HG03575 (cell line): ENCODE results near the gene LAPTM5.
"Not testable (repeated sequence)": the region's sequence is repeated elsewhere in the genome, so short reads cannot be mapped to it uniquely, and the experiment has no call there.

Experiments used
- ATAC-seq: cut with Tn5 transposase; IDR thresholded peaks from one replicate; pipeline ENCODE4 v1.9.1; 2021; ENCODE audit not compliant: unreplicated experiment, insufficient number of reproducible peaks, low FRiP score; ENCODE audit errors: extremely low read depth

LAPTM5 gene, protein sequence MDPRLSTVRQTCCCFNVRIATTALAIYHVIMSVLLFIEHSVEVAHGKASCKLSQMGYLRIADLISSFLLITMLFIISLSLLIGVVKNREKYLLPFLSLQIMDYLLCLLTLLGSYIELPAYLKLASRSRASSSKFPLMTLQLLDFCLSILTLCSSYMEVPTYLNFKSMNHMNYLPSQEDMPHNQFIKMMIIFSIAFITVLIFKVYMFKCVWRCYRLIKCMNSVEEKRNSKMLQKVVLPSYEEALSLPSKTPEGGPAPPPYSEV

GRCh38 chr1:30757352-30758120 is at the start of gene LAPTM5:
Gene LAPTM5, minus strand, starts transcription at chr1:30757774. Its CDS starts 29 bp downstream, at chr1:30757745.
- no peak for ATAC-seq

- ATAC-seq: no peak
These were observed 49.1 kb upstream of the LAPTM5 start for GRCh38 chr1:30806381-30807317.

DNA sequence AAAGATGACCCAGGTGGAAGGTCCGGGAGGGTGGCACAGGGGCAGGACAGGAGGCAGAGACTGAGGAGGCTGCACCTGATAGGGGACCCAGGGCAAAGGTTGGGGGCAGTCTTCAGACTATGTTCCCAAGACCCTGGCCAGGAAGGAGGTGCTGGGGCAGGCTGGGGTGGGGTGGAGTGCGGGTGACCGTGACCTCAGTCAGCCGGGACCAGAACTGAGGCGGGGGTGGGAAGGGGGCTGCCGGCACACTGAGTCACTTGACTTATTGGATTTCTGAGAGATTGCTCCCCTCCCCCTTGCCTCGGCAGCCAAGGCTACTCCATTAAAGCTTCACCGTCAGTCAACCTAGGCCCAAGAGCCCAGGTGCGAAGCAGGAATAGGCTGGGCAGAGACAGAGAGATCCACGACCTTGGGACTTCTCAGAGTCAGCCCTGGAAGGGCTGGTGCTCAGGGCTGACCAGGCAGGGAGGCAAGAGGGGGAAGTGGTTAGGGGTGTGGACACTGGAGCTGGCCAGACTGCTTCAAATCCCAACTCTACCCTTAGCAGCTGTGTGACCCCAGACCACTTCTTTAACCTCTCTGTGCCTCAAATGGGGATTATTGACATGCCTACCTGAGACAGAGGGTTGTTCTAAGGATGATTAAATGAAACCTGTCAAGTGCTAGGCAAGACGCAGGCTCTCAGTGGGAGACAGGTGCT is 47.9 kb upstream of the LAPTM5 start:
- ATAC-seq: no peak

DNA sequence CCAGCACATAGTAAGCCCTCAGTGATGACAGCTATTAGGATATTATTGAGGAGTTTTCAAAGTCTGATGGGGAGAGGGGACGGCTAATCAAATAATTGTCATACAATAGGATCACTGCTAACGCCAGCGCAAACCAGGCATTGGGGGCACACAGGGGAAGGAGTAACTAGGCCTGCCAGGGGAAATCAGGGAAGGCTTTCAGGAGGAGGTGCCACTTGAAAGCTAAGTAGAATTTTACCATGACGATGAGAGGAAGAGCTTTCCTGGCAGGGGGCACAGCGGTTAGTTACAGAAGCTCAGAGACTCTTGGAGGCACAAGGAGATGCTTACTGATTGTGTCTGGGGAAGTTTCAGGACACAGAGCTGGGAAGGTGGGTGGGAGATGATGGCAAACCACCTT is 47.2 kb upstream of the LAPTM5 start:
- ATAC-seq: no peak

DNA sequence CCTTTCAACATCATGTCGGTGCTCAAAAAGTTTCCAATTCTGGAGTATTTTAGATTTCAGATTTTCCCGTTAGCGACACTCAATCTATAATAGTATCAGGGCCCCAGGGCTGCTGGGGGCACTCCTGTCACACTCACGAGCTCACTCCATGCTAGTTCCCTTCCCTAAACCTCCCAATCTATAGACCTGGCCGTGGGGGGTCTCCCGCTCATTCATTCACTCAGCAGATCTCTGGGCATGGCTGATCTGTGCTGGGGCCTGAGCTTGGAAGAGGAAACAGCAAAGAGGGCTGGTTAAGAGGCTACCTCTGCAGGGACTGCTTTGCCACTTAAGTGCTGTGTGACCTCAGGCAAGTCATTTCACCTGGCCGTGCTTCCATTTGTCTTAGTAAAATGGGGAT is 46.8 kb upstream of the LAPTM5 start:
- no peak for ATAC-seq

- no peak for ATAC-seq
These were observed 46.0 kb upstream of the LAPTM5 start for GRCh38 chr1:30803562-30803961.

DNA sequence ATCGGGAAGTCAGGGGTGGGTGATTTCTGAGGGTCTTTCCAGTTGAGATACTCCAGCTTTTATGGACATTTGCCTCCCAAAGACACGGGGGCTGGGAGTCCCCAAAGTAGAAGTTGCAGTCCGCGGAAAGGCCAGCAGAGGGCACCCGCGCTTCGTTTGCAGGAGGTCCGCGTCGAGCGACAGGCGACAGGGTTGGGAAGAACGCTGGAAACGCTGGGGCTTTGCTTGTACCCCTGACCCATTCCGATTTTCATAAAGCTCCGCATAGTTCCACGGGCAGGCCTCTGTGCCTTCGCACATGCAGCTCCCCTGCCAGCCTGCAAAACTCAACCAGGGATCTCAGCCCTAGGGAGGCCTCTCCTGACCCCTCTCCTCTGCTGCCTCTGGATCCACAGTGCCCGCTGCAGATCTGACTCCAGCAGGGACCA is 44.2 kb upstream of the LAPTM5 start:
- no peak for ATAC-seq

GRCh38 chr1:30799233-30799511 is 41.6 kb upstream of the LAPTM5 start:
- no peak for ATAC-seq

DNA sequence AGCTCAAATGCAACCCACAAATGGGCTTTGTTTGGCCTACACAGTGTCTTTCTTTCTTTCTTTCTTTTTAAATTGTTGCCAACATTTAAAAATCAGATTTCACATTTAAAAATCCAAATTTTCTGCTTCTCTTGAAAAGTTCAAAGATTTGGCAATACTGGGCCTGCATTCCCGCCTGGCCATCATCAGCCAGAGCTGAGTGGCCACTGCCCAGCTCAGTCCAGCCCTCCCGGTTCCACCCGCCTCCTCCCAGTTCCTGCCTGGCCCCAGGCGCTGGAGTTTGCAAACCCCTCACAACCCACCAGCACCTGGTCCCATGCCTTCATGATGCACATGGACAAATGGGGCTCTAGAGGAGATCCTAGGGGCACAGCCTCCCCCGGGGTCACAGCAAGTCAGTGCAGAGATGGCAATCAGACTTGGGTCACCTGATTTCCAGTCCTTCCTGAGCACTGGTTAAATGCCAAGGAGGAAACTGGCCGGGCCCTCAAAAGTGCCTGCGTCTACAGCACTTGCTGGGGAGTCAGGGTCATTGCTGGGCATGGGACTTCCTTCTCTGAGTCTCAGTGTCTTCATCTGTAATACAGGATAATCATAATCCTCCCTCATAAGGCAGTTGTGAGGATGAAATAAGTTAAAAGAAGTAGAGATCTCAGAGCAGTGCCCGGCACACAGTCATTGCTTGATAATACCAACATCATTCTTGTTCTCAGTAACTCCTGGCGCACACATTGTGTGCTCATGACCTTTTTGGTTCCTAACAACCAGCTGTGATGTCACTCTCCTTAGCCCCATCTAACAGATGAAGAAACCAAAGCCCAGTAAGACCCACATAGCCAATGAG is 41.0 kb upstream of the LAPTM5 start:
- ATAC-seq: no peak

DNA sequence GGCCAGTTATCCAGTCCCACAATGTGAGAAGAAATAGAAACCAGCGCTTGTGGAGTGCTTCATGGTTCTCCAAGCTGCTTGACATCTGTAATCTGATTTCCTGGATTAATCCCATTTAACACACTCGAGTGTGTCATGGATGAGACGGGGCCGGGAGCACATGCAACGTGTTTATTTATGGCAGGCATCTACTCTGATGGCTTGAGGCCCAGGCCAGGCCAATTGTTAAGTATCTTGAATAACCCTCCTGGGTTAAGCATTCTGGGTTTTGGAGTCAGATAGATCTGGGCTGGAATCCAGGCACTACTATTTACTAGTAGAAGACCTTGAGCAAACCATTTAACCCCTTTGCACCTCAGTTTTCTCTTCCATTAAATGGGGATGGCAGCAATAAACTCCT is 37.5 kb upstream of the LAPTM5 start:
- no peak for ATAC-seq

GRCh38 chr1:30794260-30794659 is 36.7 kb upstream of the LAPTM5 start:
- no peak for ATAC-seq

- no peak for ATAC-seq
These were observed 35.6 kb upstream of the LAPTM5 start for GRCh38 chr1:30793209-30793608.

DNA sequence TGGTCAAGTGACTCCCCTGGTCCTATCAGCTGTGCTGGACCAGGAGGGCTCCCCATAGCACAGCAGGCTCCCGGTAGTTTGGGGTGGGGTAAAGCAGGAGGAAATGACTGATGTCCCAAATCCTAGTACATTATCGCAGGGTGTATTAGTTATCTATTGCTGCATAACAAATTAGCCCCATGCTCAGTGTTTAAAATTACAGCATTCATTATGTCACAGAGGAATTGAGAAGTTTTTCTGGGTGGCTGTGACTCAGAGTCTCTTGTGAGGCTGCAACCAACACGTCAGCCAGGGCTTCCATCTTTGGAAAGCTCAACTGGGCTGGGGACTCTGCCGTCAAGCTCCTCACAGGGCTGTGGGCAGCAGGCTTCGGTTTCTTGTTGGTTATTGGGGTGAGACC is 34.3 kb upstream of the LAPTM5 start:
- no peak for ATAC-seq

DNA sequence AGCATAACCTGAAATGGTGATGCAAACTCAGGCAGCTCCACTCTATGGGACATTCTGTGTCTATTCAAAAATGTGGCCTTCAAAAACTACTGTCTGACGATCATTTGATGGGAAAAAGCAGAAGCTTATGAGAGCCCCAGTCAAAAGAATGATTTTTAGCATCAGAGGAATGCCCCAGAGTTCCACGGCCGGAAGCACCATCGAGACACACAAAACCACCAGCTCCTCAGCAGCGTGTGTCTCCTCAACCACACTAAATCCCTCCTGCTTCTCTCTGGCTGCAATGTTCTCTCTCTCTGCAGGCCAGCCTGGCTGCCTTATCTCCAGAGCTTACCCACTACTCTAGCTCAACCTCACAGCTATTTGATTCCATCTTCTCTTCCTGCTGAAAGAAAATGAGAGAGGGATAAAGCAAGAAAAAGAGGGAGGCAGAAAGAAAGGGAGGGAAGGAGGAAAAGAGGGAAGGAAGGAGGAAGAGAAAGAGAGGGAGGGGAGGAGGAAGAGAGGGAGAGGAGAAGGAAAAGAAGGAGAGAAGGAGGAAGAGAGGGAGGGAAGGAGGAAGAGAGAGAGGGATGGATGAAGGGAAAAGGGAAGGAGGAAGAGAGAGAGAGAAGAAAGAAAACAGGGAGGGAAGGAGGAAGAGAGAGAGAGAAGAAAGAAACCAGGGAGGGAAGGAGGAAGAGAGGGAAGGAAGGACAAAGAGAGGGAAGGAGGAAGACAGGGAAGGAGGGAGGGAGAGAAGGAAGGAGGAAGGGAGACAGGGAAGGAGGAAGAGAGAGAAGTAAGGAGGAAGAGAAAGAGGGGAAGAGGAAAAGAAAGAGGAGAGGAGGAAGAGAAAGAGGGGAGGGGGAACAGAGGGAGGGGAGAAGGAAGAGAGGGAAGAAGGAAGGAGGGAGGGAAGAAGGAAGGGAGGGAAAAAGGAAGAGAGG is 33.5 kb upstream of the LAPTM5 start:
- no peak for ATAC-seq

- not testable (repeated sequence) for ATAC-seq
These were observed 32.6 kb upstream of the LAPTM5 start for GRCh38 chr1:30790256-30790525.

GRCh38 chr1:30789388-30790255 is 32.0 kb upstream of the LAPTM5 start:
- no peak for ATAC-seq
